ENCODE measurements around the gene PAFAH1B1. TPM values are rescaled to one million over a fixed set of nuclear protein-coding genes. Genes with fewer than 3 reads are reported as not detected.

Gene PAFAH1B1
- polyA plus RNA-seq, 3 donors, result 17.4 to 48.8 (median 38.7) TPM

DNA sequence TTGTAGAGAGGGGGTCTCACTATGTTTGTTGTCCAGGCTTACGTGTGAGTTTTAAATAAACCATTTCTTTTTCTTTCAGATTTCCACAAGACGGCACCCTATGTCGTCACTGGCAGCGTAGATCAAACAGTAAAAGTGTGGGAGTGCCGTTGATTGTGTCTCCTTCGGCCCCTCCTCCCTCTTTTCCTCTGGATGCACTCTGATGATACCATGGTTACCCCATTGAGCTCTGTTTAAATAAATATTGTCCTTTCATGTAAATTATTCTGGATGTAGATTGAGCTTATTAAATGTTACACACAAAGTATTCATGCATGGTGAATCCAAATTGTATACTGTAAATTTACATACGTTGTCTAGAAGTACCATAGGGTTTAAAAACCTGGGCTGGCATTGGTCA, 88.2 kb downstream of the PAFAH1B1 start:
- WGBS, 3 donors, result 78 to 88% (median 85%) methylated on average over 7 of the region's 7 CpGs
- H3K27ac ChIP-seq (ENCODE audit: low read depth, low read length), result no peak overlapping the region

- no peak overlapping the region for H3K27ac ChIP-seq (ENCODE audit: low read depth, low read length)
- WGBS, 3 donors, result 53 to 79% (median 78%) methylated on average over 3 of the region's 3 CpGs
These were observed 88.9 kb downstream of the PAFAH1B1 start for GRCh38 chr17:2682176-2682938.

- no peak overlapping the region for H3K27ac ChIP-seq (ENCODE audit: low read depth, low read length)
- WGBS, 3 donors, result 39 to 72% (median 66%) methylated on average over 8 of the region's 8 CpGs
These were observed 90.5 kb downstream of the PAFAH1B1 start for GRCh38 chr17:2683912-2684311.

GRCh38 chr17:2684549-2684948, 91.1 kb downstream of the PAFAH1B1 start:
- no peak overlapping the region for H3K27ac ChIP-seq (ENCODE audit: low read depth, low read length)
- 95% methylated on average over 18 of the region's 18 CpGs for WGBS, 3 donors

DNA sequence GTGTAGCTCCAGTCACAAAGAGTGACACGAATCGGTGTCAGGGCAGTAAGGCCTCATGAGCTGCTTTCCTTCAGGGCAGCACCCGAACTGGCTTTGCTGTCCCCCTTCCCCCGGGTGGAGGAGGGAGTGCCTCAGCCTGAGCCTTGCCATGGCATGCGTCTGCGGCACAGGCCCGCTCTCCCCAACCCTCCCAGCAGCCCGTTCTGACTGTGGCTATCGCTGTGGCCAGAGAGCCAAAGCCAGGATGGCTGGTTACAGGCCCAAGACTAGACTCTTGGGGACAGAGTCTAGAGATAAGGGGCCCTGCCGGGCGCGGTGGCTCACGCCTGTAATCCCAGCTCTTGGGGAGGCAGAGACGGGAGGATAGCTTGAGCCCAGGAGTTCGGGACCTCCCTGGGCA, 92.2 kb downstream of the PAFAH1B1 start:
- WGBS, 3 donors, result 78 to 90% (median 80%) methylated on average over 15 of the region's 15 CpGs
- no peak overlapping the region for H3K27ac ChIP-seq (ENCODE audit: low read depth, low read length)

GRCh38 chr17:2687074-2687418, 93.6 kb downstream of the PAFAH1B1 start:
- 77 to 88% (median 82%) methylated on average over 6 of the region's 6 CpGs for WGBS, 3 donors
- H3K27ac ChIP-seq (ENCODE audit: low read depth, low read length), result no peak overlapping the region

DNA sequence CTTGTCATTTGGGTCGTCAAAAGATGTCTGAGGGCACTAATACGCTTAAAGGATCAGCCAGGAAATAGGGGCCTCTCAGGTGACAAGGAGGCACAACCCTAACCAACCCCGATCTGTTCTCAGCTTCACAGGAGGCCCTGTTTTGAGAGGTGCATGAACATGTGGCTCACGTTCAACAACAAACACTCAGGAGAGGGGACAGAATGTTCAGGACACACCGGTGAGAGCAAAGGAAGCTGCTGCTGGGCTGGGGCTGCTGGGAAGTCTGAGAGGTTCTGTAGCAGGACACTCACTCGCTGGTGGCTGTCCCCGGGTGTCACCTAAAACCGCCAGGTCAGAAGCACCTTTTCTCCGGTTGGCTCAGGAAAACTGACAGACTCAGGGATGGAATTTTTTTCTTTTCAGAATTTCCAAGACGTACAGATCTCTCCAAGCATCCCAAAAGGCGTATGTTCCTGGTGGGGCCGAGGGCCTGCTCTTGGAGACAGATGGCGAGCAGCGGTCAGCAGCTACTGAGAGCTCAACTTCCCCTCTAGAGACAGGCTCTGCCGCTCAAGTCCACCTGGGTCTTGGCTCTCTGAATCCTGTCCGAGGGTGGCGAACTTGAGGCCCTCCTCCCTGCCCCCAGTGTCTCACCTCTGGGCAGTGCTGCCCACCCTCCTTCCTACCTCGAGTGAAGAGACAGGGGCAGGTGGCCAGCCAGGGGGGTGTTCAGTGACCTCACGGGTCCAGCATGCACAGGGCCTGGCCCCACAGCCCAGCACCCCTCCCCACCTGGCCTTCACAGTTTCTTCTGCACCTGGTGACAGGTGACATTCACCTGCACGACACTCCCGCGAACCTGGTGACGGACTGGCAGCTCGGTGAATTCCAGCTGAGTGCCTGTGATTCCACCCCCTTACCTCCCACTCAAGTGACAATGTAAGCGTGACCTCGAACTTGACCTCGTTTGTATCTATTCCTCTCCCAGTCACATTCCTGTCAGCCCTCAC, 95.2 kb downstream of the PAFAH1B1 start:
- WGBS, 3 donors, result 65 to 69% (median 65%) methylated on average over 27 of the region's 27 CpGs
- no peak overlapping the region for H3K27ac ChIP-seq (ENCODE audit: low read depth, low read length)

DNA sequence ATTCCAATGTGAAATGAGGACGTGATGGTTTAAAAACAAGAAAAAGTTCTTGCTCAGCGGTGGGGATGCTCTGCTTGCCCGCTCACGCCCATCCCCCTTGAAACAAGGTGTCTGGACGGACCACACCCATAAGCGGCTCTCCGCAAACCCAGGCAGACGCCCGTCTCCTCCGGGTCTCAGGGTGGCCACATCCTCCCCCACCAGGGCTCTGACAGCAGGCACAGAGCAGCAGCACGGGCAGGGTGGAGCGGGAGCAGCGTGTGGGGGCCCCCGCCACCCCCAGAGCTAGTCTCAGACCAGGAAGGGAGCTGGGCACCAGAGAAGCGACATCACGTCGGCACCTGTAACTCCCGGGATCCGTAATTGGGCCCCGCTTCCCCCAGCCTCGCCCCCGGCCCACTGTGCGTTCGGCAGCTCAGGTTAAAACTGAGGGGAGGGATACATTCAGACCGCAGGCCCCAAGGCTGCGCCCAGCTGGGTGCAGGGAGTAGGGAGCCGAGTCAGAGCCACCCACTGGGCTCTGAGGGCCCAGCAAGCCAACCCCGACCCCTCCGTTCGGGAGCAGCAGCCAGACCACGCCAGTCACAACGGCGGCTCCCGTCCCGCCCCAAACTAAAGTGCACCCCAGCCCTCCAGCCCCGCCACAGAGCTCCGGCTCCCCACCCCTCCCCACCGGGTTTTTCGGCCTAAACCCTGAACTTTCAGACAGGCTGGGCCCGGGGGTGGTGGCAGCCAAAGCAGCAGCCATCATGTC, 96.1 kb downstream of the PAFAH1B1 start:
- no peak overlapping the region for H3K27ac ChIP-seq (ENCODE audit: low read depth, low read length)
- 63 to 81% (median 72%) methylated on average over 29 to 40 of the region's 40 CpGs for WGBS, 3 donors

- no peak overlapping the region for H3K27ac ChIP-seq (ENCODE audit: low read depth, low read length)
- 79 to 89% (median 85%) methylated on average over 49 to 55 of the region's 55 CpGs for WGBS, 3 donors
These were observed 97.0 kb downstream of the PAFAH1B1 start for GRCh38 chr17:2690165-2691068.

- H3K27ac ChIP-seq (ENCODE audit: low read depth, low read length), result no peak overlapping the region
- 94 to 96% (median 95%) methylated on average over 60 to 62 of the region's 62 CpGs for WGBS, 3 donors
These were observed 97.8 kb downstream of the PAFAH1B1 start for GRCh38 chr17:2691069-2691871.

DNA sequence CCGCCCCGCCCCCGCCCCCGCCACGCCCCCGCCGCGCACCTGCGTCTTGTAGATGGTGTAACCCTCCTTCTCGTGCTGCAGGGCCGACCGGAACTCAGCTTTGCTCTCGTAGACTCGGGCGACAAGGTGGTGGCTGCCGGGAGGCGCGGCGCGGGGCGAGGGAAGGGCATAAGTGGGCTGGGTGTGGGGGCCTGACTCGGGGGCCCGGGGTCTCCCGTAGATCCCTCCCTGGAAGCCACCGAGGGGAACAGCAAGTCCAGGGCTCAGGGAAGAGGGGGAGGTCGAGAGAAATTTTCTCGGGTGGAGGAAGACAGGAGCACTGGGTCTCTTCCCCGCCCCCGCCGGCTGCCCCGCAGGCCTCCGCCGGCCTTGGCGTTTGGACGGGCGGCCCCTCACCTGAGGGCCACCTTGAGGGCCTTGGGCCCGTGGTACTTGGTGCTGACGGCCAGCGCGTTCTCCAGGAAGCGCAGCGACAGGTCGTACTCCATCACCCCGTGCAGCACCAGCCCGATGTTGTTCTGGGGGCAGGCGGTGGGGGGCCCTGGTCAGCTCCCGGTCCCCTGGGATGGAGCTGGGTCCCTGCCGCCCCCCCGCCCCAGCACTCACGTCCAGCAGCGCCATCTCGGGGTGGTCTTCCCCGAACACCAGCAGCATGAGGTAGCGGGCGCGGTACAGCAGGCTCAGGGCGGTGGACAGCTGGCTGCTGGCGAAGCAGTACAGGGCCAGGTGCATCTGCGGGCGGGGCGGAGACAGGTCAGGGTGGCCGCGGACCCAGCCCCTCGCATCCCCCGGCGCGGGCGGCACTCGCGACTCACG, 98.7 kb downstream of the PAFAH1B1 start:
- no peak overlapping the region for H3K27ac ChIP-seq (ENCODE audit: low read depth, low read length)
- WGBS, 3 donors, result 89 to 94% (median 90%) methylated on average over 46 to 71 of the region's 71 CpGs

GRCh38 chr17:2692781-2693135, 99.3 kb downstream of the PAFAH1B1 start:
- 93 to 97% (median 96%) methylated on average over 12 to 14 of the region's 14 CpGs for WGBS, 3 donors
- no peak overlapping the region for H3K27ac ChIP-seq (ENCODE audit: low read depth, low read length)

- WGBS, 3 donors, result 86 to 90% (median 90%) methylated on average over 37 of the region's 37 CpGs
- no peak overlapping the region for H3K27ac ChIP-seq (ENCODE audit: low read depth, low read length)
These were observed 100.3 kb downstream of the PAFAH1B1 start for GRCh38 chr17:2693561-2694380.

GRCh38 chr17:2694381-2695242, 101.2 kb downstream of the PAFAH1B1 start:
- WGBS, 3 donors, result 90 to 92% (median 91%) methylated on average over 41 to 42 of the region's 42 CpGs

More at GRCh38 chr17:2694381-2695242, 101.2 kb downstream of the PAFAH1B1 start:
- no peak overlapping the region for H3K27ac ChIP-seq (ENCODE audit: low read depth, low read length)

All from adipose tissue (tissue), 3 donors.